HT1080 (cell line): ENCODE data around the gene MYO1E. TPM values are rescaled to one million over a fixed set of nuclear protein-coding genes. Genes with fewer than 3 reads are reported as not detected.
A peak's percentile ranks its signal among the peaks of the same experiment; 100 is the strongest.
"Not testable (repeated sequence)": the region's sequence is repeated elsewhere in the genome, so short reads cannot be mapped to it uniquely, and the experiment has no call there.

Experiments
- DNase-seq: peaks from one replicate; pipeline ENCODE4 v3.0.0-alpha.2; 2015; ENCODE audit warnings: low read depth
- total RNA-seq: library from RNA; depleted of rRNA; stranded (reverse); fragments of >200 nt; shearing (Covaris generic); gene quantifications from 2 replicates; pipeline ENCODE4 v1.2.3, GENCODE V29; 2014

Gene MYO1E
- total RNA-seq, 1 experiment from 2014 or later: 20.2 TPM

GRCh38 chr15:59352683-59353082 is 20.0 kb downstream of the MYO1E start:
- DNase-seq: no peak

GRCh38 chr15:59352189-59352588 is 20.5 kb downstream of the MYO1E start:
- DNase-seq: no peak

GRCh38 chr15:59350421-59350732 is 22.3 kb downstream of the MYO1E start:
- DNase-seq: no peak

DNA sequence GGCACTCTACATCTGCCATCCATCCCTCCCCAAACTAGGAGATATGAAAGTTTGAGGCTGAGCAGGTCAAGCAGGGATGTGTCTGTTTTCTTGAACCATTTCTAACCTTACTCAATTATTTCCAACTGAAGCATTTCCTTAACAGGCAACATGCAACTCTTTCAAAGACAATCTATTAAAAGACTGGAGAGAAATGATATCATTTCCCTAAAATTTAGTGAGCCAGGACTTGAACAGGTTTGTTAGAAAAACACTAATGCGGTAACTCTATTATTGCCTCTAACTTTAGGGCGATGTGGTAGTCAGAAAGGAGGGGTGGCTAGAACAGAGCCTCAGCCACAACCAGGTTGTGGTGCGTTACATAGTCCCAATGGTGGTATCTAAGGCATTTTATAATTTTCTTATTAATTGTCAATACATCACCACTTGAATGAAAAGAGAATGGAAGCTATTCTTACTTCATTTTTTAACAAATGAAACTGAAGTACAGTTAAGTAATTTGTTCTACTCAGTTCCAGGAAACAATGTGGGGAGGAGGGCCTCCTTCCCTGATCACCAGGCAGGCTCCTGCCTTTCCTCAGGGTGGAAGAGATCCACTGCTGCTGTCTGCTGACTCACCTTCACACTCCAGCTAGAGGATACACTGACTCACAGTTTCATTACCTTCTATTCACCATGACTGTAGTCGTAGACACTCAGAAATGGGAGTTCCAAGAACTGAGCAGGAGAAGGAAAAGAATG is 22.8 kb downstream of the MYO1E start:
- DNase-seq: peak; percentile 93

GRCh38 chr15:59347915-59348314 is 24.8 kb downstream of the MYO1E start:
- no peak for DNase-seq

DNA sequence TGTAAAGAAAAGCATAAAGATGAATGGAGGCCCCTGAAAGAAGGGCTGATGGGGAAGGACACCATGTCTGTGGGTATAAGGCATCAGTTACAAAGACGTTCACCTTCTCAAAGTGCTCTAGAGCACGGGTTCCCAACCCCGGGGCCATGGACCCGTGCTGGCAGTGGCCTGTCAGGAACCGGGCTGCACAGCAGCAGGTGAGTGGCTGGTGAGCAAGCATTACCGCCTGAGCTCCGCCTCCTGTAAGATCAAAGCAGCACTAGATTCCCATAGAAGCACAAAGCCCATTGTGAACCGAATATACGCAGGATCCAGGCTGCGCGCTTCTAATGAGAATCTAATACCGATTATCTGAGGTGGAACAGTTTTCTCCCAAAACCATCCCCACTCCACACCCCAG is 25.7 kb downstream of the MYO1E start:
- no peak for DNase-seq

DNA sequence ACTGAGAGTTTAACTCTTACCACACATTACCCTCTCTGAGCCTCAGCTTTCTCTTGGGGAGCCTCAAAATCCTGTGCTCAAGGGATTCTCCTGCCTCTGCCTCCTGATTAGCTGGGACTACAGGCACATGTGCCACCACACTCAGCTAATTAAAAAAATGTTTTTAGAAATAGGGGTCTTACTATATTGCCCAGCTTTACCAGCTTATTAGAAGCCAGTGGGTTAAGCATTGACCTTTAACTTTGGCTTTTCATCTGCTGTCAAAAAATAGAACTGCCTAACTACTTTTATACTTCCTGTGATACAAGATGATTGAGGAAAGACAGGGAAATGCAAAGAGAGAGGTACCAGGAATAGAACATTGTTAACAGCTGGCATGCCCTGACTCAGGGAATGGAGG is 27.3 kb downstream of the MYO1E start:
- no peak for DNase-seq

- DNase-seq: no peak
Observed at GRCh38 chr15:59344311-59344710, 28.4 kb downstream of the MYO1E start.

DNA sequence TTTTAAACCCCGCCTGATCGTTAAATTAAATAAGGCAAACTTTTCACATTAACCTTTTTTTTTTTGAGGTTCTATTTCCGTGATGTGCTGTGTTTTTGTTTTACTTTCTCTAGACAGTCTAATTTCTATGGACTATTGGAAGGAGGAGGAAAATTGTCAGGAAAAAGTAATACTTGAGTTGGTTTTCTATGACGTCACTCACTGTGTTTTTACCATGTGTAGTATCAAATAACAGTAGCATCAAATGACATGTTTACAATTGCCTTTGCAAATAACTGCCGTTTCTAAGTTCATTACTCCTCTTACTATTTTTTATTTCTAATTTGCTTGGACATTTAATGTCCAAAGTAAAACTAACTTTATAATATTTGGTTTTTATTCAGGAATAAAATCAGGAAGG is 32.3 kb downstream of the MYO1E start:
- DNase-seq: no peak

- no peak for DNase-seq
Observed at GRCh38 chr15:59339252-59339672, 33.4 kb downstream of the MYO1E start.

- no peak for DNase-seq
Observed at GRCh38 chr15:59338414-59338813, 34.3 kb downstream of the MYO1E start.

- not testable (repeated sequence) for DNase-seq
Observed at GRCh38 chr15:59336725-59337124, 35.9 kb downstream of the MYO1E start.

- DNase-seq: no peak
Observed at GRCh38 chr15:59335207-59335786, 37.4 kb downstream of the MYO1E start.

GRCh38 chr15:59334076-59334415 is 38.6 kb downstream of the MYO1E start:
- DNase-seq: no peak

- no peak for DNase-seq
Observed at GRCh38 chr15:59333401-59334075, 39.1 kb downstream of the MYO1E start.

GRCh38 chr15:59332009-59332408 is 40.7 kb downstream of the MYO1E start:
- no peak for DNase-seq

DNA sequence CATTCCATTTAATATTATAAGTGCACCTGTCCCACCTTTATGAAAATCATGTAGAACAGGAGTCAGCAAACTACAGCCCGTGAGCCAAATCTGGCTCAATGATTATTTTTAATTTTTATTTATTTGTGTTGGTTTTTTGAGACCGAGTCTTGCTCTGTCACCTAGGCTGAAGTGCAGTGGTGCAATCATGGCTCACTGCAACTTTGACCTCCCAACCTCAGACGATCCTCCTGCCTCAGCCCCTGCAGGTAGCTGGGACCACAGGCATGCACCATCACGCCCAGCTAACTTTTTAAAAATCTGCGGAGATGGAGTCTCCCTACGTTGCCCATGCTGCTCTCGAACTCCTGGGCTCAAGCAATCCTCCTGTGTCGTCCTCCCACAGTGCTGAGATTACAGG is 42.0 kb downstream of the MYO1E start:
- DNase-seq: no peak

DNA sequence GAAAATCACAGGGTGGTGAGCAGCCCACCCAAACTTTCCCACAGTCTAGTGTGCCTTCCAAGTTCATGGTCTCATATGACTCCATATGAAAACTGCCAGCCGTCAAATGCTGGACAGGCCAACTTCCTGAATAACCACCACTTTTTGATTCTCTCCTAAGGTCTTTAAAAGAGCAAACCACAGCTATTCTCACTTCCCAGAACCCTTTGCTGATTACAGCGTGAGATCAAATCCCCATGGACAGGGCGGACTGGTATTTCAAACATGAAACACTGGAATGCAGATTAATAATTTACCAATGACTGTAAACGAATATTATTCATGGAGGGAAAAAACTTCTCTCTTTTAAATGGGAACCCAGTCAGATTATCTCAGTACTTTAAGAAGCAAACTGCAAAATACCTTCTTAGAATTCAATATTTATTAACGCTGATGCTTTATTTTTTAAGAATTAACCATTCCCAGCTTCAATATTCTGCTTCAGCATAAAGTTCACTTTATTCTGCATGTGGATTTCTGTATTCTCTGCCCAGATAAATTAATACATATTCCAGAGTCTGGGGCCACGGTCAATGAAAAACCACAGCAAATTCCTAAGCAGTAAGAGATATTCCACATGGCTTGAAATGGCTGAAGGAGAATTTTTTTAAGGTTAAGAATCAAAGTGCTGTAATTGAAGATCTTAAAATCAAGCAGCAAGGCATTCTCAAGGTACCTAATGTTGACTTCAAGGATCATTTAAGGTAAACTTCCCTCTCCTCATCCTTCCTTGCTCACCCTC is 42.9 kb downstream of the MYO1E start:
- DNase-seq: no peak

- DNase-seq: no peak
Observed at GRCh38 chr15:59329091-59329490, 43.6 kb downstream of the MYO1E start.

DNA sequence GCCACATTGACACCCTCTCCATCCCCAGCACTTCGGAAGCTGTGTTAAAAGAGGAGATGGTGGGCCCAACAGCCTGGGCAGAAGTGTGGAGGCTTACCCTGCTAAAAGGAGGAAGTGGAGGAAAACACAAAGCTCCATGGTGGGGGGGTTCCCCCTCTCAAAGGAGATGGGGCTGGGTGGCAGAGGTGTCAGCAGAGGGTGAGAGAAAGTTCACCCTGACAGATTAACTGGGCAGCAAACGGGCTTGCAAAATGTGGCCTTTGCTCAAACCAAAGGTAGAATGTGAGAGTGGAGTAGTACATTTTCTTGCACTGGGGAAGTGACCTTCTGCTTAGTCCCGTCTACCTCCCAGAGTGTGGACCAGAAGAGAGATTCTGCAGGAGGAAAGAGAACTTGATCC is 44.7 kb downstream of the MYO1E start:
- DNase-seq: no peak

GRCh38 chr15:59326856-59327255 is 45.8 kb downstream of the MYO1E start:
- no peak for DNase-seq

GRCh38 chr15:59322056-59322759 is 50.5 kb downstream of the MYO1E start:
- no peak for DNase-seq
